Endothelial cell of umbilical vein (primary cell): ENCODE results near the gene TRIM47. TPM values are rescaled to one million over a fixed set of nuclear protein-coding genes. Genes with fewer than 3 reads are reported as not detected.

Source experiments
- BruUV-seq: library from RNA; stranded (reverse); fragments of 400-500 nt; replicated peaks from 2 replicates; lab custom pipeline; 2021; lab: Mats Ljungman, UMichigan
- CTCF ChIA-PET: fragments of 300-600, 350-600 bp; sonication (Branson Sonifier 250); formaldehyde crosslinking; loops from one replicate; lab custom pipeline; 2021; ENCODE audit warnings: antibody characterized with exemption, inconsistent platforms; lab: Charles Lee
- POLR2A ChIA-PET: fragments of 300-600, 350-600 bp; sonication (Branson Sonifier 250); formaldehyde crosslinking; loops from one replicate; lab custom pipeline; 2021; ENCODE audit warnings: antibody characterized with exemption, inconsistent platforms; lab: Charles Lee
- DNase-seq: peaks from one replicate; pipeline ENCODE4 v3.0.0-alpha.2; 2011; ENCODE audit warnings: low read depth, low spot score
- FAIRE-seq: peaks from 2 replicates; lab custom pipeline; 2011; peaks lifted over from hg19 to GRCh38; lab: Jason Lieb, UNC
- H2AFZ ChIP-seq: 2 replicates; pipeline ENCODE4 v1.6.0; 2012; ENCODE audit warnings: low read depth, low read length, control low read depth, inconsistent platforms
- H3K27ac ChIP-seq: 2 replicates; pipeline ENCODE4 v1.5.1; 2011; ENCODE audit warnings: low read depth, mild to moderate bottlenecking, control low read depth, low read length, moderate library complexity; ENCODE audit not compliant: insufficient read depth
- H3K27me3 ChIP-seq, 2 experiments: 2 replicates each; pipeline versions ENCODE4 v1.6.0 to v1.6.1; 2011; ENCODE audit warnings: low read length in 2 of 2, mixed read lengths in 1 of 2; ENCODE audit not compliant: control insufficient read depth in 2 of 2, insufficient read depth in 2 of 2
- H3K36me3 ChIP-seq, 2 experiments: 2 replicates in 1 of 2; 3 replicates in 1 of 2; pipeline ENCODE4 v1.5.1; 2011; ENCODE audit warnings: low read length in 2 of 2, mild to moderate bottlenecking in 1 of 2, moderate library complexity in 1 of 2; ENCODE audit not compliant: control insufficient read depth in 2 of 2, insufficient read depth in 2 of 2; ENCODE audit errors: extremely low read depth in 1 of 2
- H3K4me1 ChIP-seq: 3 replicates; pipeline ENCODE4 v1.5.1; 2011; ENCODE audit warnings: mild to moderate bottlenecking, low read length; ENCODE audit not compliant: control insufficient read depth, insufficient read depth; ENCODE audit errors: extremely low read depth
- H3K4me2 ChIP-seq: 2 replicates; pipeline ENCODE4 v1.6.1; 2011; ENCODE audit warnings: low read length, control low read depth, mixed read lengths; ENCODE audit not compliant: insufficient read depth
- H3K4me3 ChIP-seq, 3 experiments: fragments of 200-600 bp in 1 of 3; sonication (generic), shearing (Covaris generic) in 1 of 3; replicated peaks in 1 of 3; 2 replicates each; pipeline ENCODE4 v1.5.1; 2011 to 2016; ENCODE audit warnings: control low read depth in 3 of 3, low read length in 3 of 3, mild to moderate bottlenecking in 2 of 3, inconsistent platforms in 1 of 3, low read depth in 1 of 3, moderate library complexity in 1 of 3; ENCODE audit not compliant: insufficient read depth in 1 of 3
- H3K79me2 ChIP-seq: 2 replicates; pipeline ENCODE4 v1.6.0; 2012; ENCODE audit warnings: low read length, inconsistent platforms; ENCODE audit not compliant: control insufficient read depth, insufficient read depth
- H3K9ac ChIP-seq: replicated peaks from 2 replicates; pipeline ENCODE3; 2011; ENCODE audit warnings: low read length, control low read depth; ENCODE audit not compliant: insufficient read depth; ENCODE audit errors: extremely low read depth
- H3K9me1 ChIP-seq: replicated peaks from 3 replicates; pipeline ENCODE4 v1.6.0; 2011; ENCODE audit warnings: mild to moderate bottlenecking, low read length; ENCODE audit not compliant: control insufficient read depth, insufficient read depth; ENCODE audit errors: extremely low read depth
- H3K9me3 ChIP-seq: replicated peaks from 2 replicates; pipeline ENCODE4 v1.5.1; 2012; ENCODE audit warnings: low read length, inconsistent platforms; ENCODE audit not compliant: control insufficient read depth, insufficient read depth
- H4K20me1 ChIP-seq: replicated peaks from 2 replicates; pipeline ENCODE3; 2011; ENCODE audit warnings: mild to moderate bottlenecking, low read length; ENCODE audit not compliant: control insufficient read depth, insufficient read depth; ENCODE audit errors: extremely low read depth
- EZH2 ChIP-seq: IDR thresholded peaks from 2 replicates; pipeline ENCODE4 v1.6.1; 2012; ENCODE audit warnings: borderline replicate concordance, low read depth, mild to moderate bottlenecking, moderate library complexity, low read length, inconsistent platforms; ENCODE audit not compliant: severe bottlenecking
- FOS ChIP-seq: IDR thresholded peaks from 2 replicates; pipeline ENCODE4 v1.6.1; 2011; ENCODE audit warnings: mild to moderate bottlenecking, low read length, moderate library complexity, borderline replicate concordance; ENCODE audit not compliant: insufficient read depth
- GATA2 ChIP-seq: IDR thresholded peaks from 2 replicates; pipeline ENCODE4 v1.7.0; 2011; ENCODE audit warnings: low read depth, mild to moderate bottlenecking, moderate library complexity, mixed read lengths, low read length; ENCODE audit not compliant: insufficient read length, insufficient read depth
- JUN ChIP-seq: IDR thresholded peaks from 2 replicates; pipeline ENCODE4 v1.6.1; 2011; ENCODE audit warnings: borderline replicate concordance, low read depth; ENCODE audit not compliant: insufficient read length, insufficient read depth
- MYC ChIP-seq: IDR thresholded peaks from one replicate; pipeline ENCODE4 v1.6.1; 2011; ENCODE audit warnings: mild to moderate bottlenecking, low read depth, low read length
- POLR2A ChIP-seq: IDR thresholded peaks from 2 replicates; pipeline ENCODE4 v1.6.1; 2012; ENCODE audit warnings: low read depth, mild to moderate bottlenecking, control low read depth, low read length
- POLR2AphosphoS5 ChIP-seq: IDR thresholded peaks from 2 replicates; pipeline ENCODE4 v1.6.1; 2012; ENCODE audit warnings: low read depth, mild to moderate bottlenecking, control low read depth, low read length, moderate library complexity; ENCODE audit not compliant: insufficient read depth
- dilution Hi-C: fragments of 300-500 bp; cut with MboI; formaldehyde crosslinking; loops from one replicate; pipeline ENCODE4 v1.15.0; 2019; ENCODE audit warnings: low sequenced_read_pairs; ENCODE audit not compliant: extremely low pct_ligation_motif_present
- intact Hi-C: fragments of 100-400 bp; cut with micrococcal nuclease; formaldehyde crosslinking; loops from one replicate; pipeline ENCODE4 v1.10.0; 2022
- polyA plus RNA-seq, 4 experiments: library from polyadenylated mRNA; depleted of rRNA in 3 of 4; stranded (reverse) in 3 of 4; unstranded in 1 of 4; fragments of >200 nt; gene quantifications; 2 replicates each; pipeline versions ENCODE4 v1.2.1 to v1.2.3, GENCODE V29; 2011 to 2012; ENCODE audit warnings: missing spikeins in 1 of 4
- total RNA-seq: library from RNA; stranded (reverse); gene quantifications from 2 replicates; pipeline ENCODE4 v1.2.3, GENCODE V29; 2021
- TF ChIP-seq, protein P1 (sequence below), 2 donors: IDR thresholded peaks; 1 replicate in 1 of 2; 2 replicates in 1 of 2; pipeline ENCODE4 v1.5.1; 2011; ENCODE audit warnings: low read length in 2 of 2, mild to moderate bottlenecking in 2 of 2, moderate library complexity in 2 of 2, control low read depth in 1 of 2, inconsistent platforms in 1 of 2, low read depth in 1 of 2; ENCODE audit not compliant: insufficient read depth in 1 of 2; ENCODE audit errors: extremely low read depth in 1 of 2
- TF ChIP-seq, protein P2 (sequence below): IDR thresholded peaks from 2 replicates; pipeline ENCODE4 v1.6.1; 2011; ENCODE audit not compliant: insufficient read depth, insufficient read length

The TRIM47 gene
- total and polyA plus RNA-seq, 2 donors (not counting 3 experiments of a cell fraction or from before 2014, with no cell fraction given): 67.7 to 75.1 TPM

DNA sequence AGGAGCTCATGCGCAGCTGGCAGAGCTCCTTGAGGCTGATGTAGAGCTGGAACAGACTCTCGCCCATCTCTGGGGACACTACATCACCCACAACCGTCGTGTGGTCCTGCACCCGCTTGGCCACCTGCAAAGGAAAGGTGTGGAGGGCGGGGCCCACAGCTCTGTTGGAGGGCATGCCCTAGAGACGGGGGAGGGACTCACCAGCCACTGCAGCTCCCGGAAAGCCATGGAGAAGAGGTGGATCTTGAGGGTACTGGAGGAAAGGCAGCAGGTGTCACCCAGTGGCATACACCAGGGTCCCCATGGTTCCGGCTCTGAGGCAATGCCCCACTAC is 42.8 kb downstream of the TRIM47 start:
- no peak overlapping the region for H3K9ac ChIP-seq
- FAIRE-seq: no peak
- intact Hi-C loops: no loop called here

DNA sequence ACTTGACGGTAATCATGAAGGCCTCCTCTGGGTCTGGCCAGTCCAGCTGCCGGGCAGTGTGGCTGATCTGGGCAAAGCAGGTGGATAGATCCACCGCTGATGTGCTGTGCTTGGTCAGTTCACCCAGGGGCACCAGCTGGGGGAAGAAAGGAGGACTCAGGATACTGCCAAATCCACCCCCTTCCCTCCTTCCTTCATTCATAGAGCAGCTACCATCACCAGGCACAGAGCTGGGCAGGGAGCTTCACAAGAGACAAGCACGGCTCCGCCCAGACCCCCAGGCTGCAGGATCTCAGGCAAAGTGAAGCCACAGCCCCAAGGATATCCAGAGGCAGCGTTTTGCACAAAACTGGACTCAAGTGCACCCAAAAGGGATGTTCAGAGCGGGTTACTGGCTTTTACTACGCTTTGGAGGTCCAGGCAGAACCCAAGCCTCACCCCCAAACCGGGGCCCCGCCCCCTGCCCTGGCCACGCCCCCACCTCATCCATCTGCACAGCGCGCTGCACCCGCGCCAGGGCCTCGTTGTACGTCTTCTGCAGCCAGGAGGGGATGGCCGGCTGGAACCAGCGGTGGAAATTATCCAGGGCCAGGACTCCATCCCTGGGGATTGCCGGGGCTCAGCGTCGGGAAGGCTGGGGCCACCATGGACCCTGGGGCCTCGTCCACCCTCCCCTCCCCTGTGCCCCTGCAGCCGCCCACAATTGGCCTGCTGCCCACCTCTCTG is 43.3 kb downstream of the TRIM47 start:
- no peak overlapping the region for H3K9ac ChIP-seq
- BruUV-seq: no TSS peak
- ChIA-PET POLR2A (no interaction called here), CTCF (interaction anchor here (1.9 kb wide), 1 partner anchor 10 kb away, joined by 10 read pairs; no protein-coding TSS in a partner anchor)
- H3K4me3 ChIP-seq: no peak overlapping the region
- FAIRE-seq (no peak), DNase-seq (no peak)
- H3K9me3 ChIP-seq: no peaks in the 10 kb centered on the region
- H3K79me2 ChIP-seq: no peaks in the 10 kb centered on the region
- H3K4me2 ChIP-seq: no peak overlapping the region
- H3K27me3 ChIP-seq: no peaks in the 10 kb centered on the region
- intact Hi-C loops (no loop called here), dilution Hi-C loops (no loop called here)
- no peak overlapping the region for H2AFZ ChIP-seq
- H3K27ac ChIP-seq: no peak overlapping the region
- no peaks in the 10 kb centered on the region for H4K20me1 ChIP-seq
- H3K4me1 ChIP-seq: no peaks in the 10 kb centered on the region
- no peaks in the 10 kb centered on the region for H3K9me1 ChIP-seq
- TF ChIP-seq EZH2: no peak
- no peak for TF ChIP-seq MYC
- no peak for TF ChIP-seq GATA2
- TF ChIP-seq JUN: no peak
- no peak for TF ChIP-seq POLR2A
- TF ChIP-seq, protein P1, sequence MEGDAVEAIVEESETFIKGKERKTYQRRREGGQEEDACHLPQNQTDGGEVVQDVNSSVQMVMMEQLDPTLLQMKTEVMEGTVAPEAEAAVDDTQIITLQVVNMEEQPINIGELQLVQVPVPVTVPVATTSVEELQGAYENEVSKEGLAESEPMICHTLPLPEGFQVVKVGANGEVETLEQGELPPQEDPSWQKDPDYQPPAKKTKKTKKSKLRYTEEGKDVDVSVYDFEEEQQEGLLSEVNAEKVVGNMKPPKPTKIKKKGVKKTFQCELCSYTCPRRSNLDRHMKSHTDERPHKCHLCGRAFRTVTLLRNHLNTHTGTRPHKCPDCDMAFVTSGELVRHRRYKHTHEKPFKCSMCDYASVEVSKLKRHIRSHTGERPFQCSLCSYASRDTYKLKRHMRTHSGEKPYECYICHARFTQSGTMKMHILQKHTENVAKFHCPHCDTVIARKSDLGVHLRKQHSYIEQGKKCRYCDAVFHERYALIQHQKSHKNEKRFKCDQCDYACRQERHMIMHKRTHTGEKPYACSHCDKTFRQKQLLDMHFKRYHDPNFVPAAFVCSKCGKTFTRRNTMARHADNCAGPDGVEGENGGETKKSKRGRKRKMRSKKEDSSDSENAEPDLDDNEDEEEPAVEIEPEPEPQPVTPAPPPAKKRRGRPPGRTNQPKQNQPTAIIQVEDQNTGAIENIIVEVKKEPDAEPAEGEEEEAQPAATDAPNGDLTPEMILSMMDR (IDR thresholded peaks at IDR 0.05; ENCODE audit: extremely low read depth in 1 of 2, insufficient read depth in 1 of 2, low read depth in 1 of 2, low read length in 2 of 2): no peak
- no peak for TF ChIP-seq POLR2AphosphoS5
- TF ChIP-seq, protein P2, sequence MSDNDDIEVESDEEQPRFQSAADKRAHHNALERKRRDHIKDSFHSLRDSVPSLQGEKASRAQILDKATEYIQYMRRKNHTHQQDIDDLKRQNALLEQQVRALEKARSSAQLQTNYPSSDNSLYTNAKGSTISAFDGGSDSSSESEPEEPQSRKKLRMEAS: no peak
- TF ChIP-seq FOS: no peak
- H3K36me3 ChIP-seq: no peaks in the 10 kb centered on the region

More for the DNA sequence above, 42.8 kb downstream of the TRIM47 start:
- H3K79me2 ChIP-seq: no peaks in the 10 kb centered on the region
- ChIA-PET CTCF (interaction anchor here (1.9 kb wide), 1 partner anchor 10 kb away, joined by 10 read pairs; no protein-coding TSS in a partner anchor), POLR2A (no interaction called here)
- H3K27ac ChIP-seq: no peak overlapping the region
- no peaks in the 10 kb centered on the region for H3K27me3 ChIP-seq
- H3K4me1 ChIP-seq: no peaks in the 10 kb centered on the region
- no peaks in the 10 kb centered on the region for H3K9me1 ChIP-seq
- no peak overlapping the region for H3K4me2 ChIP-seq
- BruUV-seq: no TSS peak
- dilution Hi-C loops: no loop called here
- no peaks in the 10 kb centered on the region for H3K9me3 ChIP-seq
- H3K4me3 ChIP-seq: no peak overlapping the region
- no peak for DNase-seq
- no peaks in the 10 kb centered on the region for H4K20me1 ChIP-seq
- H3K36me3 ChIP-seq: no peaks in the 10 kb centered on the region
- TF ChIP-seq POLR2AphosphoS5 (no peak), EZH2 (no peak), GATA2 (no peak), JUN (no peak), POLR2A (no peak)
- TF ChIP-seq, protein P2: no peak
- no peak overlapping the region for H2AFZ ChIP-seq
